HG03460 (cell line): Measurements from ENCODE around the gene CALD1.

Source experiments
- ATAC-seq: cut with Tn5 transposase; IDR thresholded peaks from one replicate; pipeline ENCODE4 v1.9.1; 2021; ENCODE audit not compliant: unreplicated experiment

CALD1 gene

GRCh38 chr7:134993877-134994456 is 214.5 kb downstream of the CALD1 start:
- ATAC-seq = no peak

DNA sequence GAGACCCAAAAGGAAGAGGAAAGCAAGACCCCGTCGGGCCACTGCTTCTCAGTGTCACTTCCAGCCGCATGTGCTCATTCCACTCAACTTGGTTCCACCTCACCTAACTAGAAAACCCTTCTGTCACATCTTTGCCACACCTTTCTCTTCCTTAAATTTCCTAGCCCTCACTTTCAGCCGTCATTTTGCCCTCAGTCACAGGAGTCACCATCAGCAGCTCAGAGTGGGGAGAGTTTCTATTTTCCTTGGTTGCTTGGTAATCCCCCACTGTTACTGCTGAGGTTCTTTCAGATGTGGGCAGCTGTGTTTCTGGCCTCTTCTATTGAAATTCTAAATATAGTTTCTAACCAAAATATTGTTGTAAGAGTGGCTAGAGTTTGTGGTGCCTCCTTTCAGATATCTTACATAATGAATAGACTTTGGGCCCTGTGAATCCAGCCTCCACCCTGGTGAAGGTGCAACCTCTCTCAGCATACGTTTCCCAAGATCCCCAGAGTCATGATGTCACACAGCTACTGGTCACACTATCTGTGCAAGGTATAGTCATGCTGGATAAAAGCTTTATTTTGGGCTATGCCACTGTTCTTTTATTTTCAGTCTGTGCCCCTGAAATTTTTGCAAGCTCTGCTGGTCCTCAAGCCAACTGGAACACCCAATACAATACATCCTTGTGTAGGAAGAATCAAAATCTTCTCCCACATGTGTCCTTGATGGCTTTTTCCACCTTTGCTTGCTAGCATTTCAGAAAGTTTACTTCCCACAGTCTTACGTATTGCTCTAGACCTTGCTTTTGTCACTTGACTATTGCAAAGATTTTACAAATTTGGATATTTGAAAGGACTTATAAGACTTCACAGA is 216.0 kb downstream of the CALD1 start:
- ATAC-seq = peak; percentile 43

DNA sequence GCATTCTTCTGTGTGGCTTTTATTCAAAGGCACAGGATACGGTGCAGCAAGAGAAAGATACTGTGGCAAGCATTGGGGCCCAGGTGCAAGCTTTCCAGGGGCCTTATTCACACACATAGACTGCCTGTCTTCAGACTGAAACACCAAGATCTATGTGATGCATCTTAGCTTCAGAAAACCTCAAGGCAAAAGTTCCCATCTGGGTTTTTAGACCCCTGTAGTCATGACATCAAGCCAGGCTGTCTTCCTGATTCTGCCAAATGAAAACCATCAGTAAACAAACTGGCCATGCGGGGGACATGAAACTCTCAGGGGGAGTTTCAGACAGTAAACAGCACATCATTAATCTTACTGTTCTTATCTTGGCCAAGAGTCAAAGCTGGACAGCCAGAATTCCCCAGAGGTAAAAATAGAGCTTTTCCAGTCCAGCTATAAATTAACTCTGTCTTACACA is 216.7 kb downstream of the CALD1 start:
- peak; percentile 40 for ATAC-seq

- no peak for ATAC-seq
These were observed 217.9 kb downstream of the CALD1 start for GRCh38 chr7:134997214-134997885.

DNA sequence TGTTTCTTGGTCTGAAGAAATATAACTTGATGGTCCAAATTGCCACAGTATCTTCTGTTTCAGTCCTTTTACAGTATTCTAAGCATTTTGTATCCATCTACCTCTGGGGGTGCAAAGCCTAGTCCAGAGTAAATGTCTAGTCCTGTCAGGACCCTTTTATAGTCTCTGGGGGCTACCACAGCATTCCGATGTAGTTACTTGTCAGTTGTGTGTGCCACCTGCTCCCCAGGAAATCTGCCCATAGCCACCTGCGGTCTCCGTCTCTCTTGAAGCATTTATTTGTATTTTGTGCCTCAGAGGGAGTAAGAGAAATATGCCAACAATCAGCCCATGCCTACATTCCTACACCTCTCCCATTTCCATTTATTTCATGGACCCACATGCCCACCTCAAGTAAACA is 219.7 kb downstream of the CALD1 start:
- no peak for ATAC-seq

DNA sequence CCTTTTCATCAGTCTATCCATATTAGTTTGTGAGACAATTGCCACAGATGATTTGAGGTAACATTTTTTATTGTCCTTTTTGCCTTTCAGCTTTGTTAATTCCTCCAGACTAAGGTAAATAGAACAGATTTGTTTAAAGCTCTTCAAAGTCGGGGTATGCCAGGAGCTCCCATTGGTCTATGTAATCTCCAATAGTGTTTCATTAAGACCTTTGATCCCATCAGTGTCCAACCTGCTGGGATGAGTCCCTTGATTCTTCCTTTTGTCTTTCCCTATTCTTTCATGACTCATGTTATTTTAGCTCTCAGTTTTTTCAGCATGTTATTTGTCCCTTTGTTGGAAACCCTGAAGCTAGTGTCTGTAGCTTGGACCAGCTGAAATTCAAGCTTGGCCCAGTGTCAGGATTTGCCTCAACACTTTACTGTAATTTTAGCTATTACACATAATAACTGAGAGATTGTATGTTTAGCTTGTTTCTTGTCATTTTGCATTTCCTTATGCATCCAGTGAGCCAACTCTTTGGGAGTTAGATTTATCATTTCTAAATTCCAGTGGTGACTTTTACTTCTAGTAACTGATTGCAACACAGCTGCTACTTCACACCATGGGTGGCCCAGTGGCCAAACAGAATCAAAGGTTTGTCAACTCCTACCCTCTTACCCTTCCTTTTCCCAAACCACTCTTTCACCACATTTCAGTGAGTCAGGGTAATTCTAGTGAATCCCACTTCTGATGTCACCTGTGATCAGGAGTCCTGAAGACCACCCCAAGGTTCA is 222.1 kb downstream of the CALD1 start:
- ATAC-seq = no peak

GRCh38 chr7:135012229-135012628 is 232.8 kb downstream of the CALD1 start:
- ATAC-seq = no peak
